Vein endothelial cell (primary cell): ENCODE measurements around the gene LRFN3. TPM values are rescaled to one million over a fixed set of nuclear protein-coding genes. Genes with fewer than 3 reads are reported as not detected.

Source experiments
- small RNA-seq: library from RNA; depleted of rRNA; stranded (forward); fragments of <200 nt; gene quantifications from one replicate; pipeline ENCODE3, GENCODE V24; 2012
- total RNA-seq: library from RNA; depleted of rRNA; stranded (reverse); fragments of >200 nt; gene quantifications from 2 replicates; pipeline ENCODE4 v1.2.3, GENCODE V29; 2012

The LRFN3 gene, protein sequence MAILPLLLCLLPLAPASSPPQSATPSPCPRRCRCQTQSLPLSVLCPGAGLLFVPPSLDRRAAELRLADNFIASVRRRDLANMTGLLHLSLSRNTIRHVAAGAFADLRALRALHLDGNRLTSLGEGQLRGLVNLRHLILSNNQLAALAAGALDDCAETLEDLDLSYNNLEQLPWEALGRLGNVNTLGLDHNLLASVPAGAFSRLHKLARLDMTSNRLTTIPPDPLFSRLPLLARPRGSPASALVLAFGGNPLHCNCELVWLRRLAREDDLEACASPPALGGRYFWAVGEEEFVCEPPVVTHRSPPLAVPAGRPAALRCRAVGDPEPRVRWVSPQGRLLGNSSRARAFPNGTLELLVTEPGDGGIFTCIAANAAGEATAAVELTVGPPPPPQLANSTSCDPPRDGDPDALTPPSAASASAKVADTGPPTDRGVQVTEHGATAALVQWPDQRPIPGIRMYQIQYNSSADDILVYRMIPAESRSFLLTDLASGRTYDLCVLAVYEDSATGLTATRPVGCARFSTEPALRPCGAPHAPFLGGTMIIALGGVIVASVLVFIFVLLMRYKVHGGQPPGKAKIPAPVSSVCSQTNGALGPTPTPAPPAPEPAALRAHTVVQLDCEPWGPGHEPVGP
- 9.6 and 11.1 TPM in 2 replicates for total RNA-seq

DNA sequence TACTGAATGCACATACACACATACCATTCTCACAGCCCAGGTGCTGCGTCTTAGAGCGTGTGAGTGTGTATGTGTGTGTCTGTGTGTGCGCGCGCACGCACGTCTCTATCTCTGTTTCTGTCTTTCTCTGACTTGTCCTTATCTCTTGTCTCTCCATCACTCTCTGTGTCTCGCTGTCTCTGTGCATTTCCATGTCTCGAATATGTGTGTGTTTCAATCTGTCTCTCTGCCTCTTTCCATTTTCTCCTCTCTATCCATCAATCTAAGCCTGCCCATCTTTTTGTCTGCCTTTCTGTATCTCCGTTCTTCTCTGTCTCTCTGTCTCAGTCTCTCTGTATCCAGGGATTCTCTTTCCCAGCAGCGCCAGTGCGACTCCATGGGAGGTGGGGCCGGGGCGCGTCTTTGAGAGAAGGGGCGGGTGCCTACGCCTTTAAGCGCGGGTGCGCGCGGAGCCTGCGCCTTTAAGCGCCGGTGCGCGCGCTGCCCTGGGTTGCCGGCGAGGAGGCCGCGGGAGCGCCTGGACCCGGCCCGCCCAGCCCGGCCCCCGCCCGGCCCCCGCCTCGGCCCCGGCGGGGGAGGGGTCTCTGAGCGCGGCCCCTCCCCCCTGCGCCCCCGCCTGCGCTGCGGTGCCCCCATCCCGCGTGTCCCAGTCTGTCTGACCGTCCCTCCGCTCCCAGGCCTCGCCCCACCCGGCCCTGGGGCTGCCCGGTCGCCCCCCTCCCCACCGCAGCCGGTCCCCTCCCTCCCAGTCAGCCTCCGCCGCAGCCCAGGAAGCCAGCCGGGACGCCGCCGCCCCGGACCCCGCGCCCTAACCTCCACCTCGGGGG, at the start of gene LRFN3:
TSS of gene LRFN3 (plus strand) at position 464 of the 827 bp plus-strand sequence. CDS start 3,052 bp downstream, outside the sequence.

DNA sequence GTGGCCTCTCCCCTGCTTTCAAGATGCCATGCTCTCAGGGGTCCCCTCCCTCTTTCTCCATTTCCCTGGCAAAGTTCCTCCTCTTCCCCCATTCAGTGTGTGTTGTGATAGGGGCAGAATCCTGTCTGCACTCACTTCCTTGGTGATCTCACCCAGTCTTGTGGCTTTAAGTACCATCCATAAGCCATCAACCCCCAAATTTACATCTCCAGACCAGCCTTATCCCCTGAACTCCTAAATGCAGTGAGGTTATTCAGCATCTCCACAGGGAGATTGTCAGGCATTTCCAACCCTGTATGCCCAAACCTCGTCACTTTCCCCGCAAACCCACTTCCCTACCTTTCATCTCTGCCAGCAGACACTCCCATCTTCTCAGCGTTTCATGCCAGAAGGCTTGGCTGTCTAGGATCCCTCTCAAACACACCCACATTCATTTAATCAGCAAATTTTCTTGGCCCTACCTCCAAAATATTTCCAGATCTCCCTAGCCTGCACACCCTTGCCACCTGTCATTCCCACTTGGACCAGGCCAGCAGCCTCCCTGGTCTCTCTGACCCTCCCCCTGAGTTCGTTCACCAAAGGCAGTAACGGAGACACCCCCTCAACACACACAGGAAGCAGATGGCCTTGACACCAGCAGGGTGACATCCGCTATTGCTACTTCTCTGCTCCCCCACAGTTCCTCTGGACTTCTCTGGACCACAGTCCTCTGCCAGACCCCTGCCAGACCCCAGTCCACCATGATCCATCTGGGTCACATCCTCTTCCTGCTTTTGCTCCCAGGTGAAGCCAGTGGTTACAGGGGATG, 34.1 kb upstream of the LRFN3 start, which contains the start of gene HCST:
TSS of gene HCST (plus strand) at position 676 of the 808 bp plus-strand sequence. CDS start at position 741, 65 bp downstream.

DNA sequence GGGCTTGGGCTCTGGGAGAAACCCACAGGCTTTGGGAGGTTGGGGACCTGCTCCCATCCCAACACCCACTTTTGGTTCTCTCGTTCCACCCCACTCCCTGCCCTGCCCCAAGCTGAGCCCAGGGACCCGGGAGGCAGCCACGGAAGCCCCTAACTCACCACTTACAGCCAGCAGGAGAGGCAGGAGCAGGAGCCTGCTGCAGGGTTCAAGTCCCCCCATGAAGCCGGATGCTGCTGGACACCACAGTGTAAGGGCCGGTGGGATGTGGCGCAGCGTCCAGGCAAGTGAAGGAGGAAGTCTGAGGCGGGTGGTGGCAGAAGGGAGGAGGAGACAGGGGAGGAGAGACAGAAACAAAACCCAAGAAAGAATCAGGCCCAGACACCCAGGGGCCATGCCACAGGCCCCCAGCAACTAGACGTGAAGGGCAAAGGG, 28.1 kb upstream of the LRFN3 start, which contains the start of gene TYROBP:
TSS of gene TYROBP (minus strand) at position 286 of the 432 bp plus-strand sequence. CDS start at position 219, 67 bp downstream.

Small RNA genes within 50 kb of the gene (small RNA-seq; reads per million reads assigned to genes)
- gene AF038458.1, result not detected

Other genes with a start within 250 kb of the LRFN3 start
- gene ZBTB32, start 231.8 kb upstream of the LRFN3 start, total RNA-seq, result not detected in 2 replicates
- gene KMT2B, start 218.4 kb upstream of the LRFN3 start, total RNA-seq, result 8.5 and 9.4 TPM in 2 replicates
- 0.76 and 0.98 TPM in 2 replicates for gene IGFLR1, start 193.9 kb upstream of the LRFN3 start, total RNA-seq
- 2.3 and 2.8 TPM in 2 replicates for gene U2AF1L4, start 191.0 kb upstream of the LRFN3 start, total RNA-seq
- gene PSENEN, start 190.7 kb upstream of the LRFN3 start, total RNA-seq, result 14.8 and 15.7 TPM in 2 replicates
- 12.1 and 16.7 TPM in 2 replicates for gene LIN37, start 187.8 kb upstream of the LRFN3 start, total RNA-seq
- 0.38 and 0.65 TPM in 2 replicates for gene HSPB6, start 179.3 kb upstream of the LRFN3 start, total RNA-seq
- gene PROSER3, start 178.2 kb upstream of the LRFN3 start, total RNA-seq, result 7.2 and 7.3 TPM in 2 replicates
- 3.3 and 3.7 TPM in 2 replicates for gene ARHGAP33, start 160.8 kb upstream of the LRFN3 start, total RNA-seq
- gene PRODH2, start 123.5 kb upstream of the LRFN3 start, total RNA-seq, result not detected in 2 replicates
- not detected in 2 replicates for gene NPHS1, start 83.9 kb upstream of the LRFN3 start, total RNA-seq
- not detected in 2 replicates for gene KIRREL2, start 79.5 kb upstream of the LRFN3 start, total RNA-seq
- gene APLP1, start 67.8 kb upstream of the LRFN3 start, total RNA-seq, result 4.2 and 4.6 TPM in 2 replicates
- 2.9 and 5.5 TPM in 2 replicates for gene NFKBID, start 35.8 kb upstream of the LRFN3 start, total RNA-seq
- not detected in 2 replicates for gene HCST, start 33.8 kb upstream of the LRFN3 start, total RNA-seq
- not detected in 2 replicates for gene TYROBP, start 28.1 kb upstream of the LRFN3 start, total RNA-seq
- gene SDHAF1, start 58.8 kb downstream of the LRFN3 start, total RNA-seq, result 12.7 and 13.4 TPM in 2 replicates
- gene SYNE4, start 72.4 kb downstream of the LRFN3 start, total RNA-seq, result 0.19 TPM in 1 of 2 replicates, not detected in the other
- gene ALKBH6, start 77.8 kb downstream of the LRFN3 start, total RNA-seq, result 11.3 and 14.0 TPM in 2 replicates
- gene CLIP3, start 96.5 kb downstream of the LRFN3 start, total RNA-seq, result 4.0 and 5.6 TPM in 2 replicates
- 1.3 and 1.6 TPM in 2 replicates for gene THAP8, start 117.9 kb downstream of the LRFN3 start, total RNA-seq
- 5.2 and 6.5 TPM in 2 replicates for gene WDR62, start 118.5 kb downstream of the LRFN3 start, total RNA-seq
- gene OVOL3, start 174.8 kb downstream of the LRFN3 start, total RNA-seq, result not detected in 2 replicates
- gene POLR2I, start 178.5 kb downstream of the LRFN3 start, total RNA-seq, result 26.5 and 37.2 TPM in 2 replicates
- 136 and 145 TPM in 2 replicates for gene TBCB, start 179.1 kb downstream of the LRFN3 start, total RNA-seq
- gene CAPNS1, start 203.7 kb downstream of the LRFN3 start, total RNA-seq, result 405 and 525 TPM in 2 replicates
- 5.9 and 9.5 TPM in 2 replicates for gene COX7A1, start 216.1 kb downstream of the LRFN3 start, total RNA-seq